Neuron (in vitro differentiated cells): Measurements from ENCODE around the gene AIFM2.
"Not testable (repeated sequence)": the region's sequence is repeated elsewhere in the genome, so short reads cannot be mapped to it uniquely, and the experiment has no call there.

Experiments
- H2AFZ ChIP-seq: one replicate; pipeline ENCODE4 v1.6.1; 2013; ENCODE audit warnings: low read depth, mild to moderate bottlenecking, inconsistent platforms, low read length, moderate library complexity
- H3K27me3 ChIP-seq: one replicate; pipeline ENCODE4 v1.6.1; 2013; ENCODE audit warnings: low read length; ENCODE audit not compliant: insufficient read depth
- H3K36me3 ChIP-seq: one replicate; pipeline ENCODE4 v1.6.1; 2013; ENCODE audit warnings: low read length; ENCODE audit not compliant: insufficient read depth
- H3K4me1 ChIP-seq: one replicate; pipeline ENCODE4 v1.6.1; 2013; ENCODE audit warnings: low read length; ENCODE audit not compliant: insufficient read depth
- H3K4me3 ChIP-seq: 2 replicates; pipeline ENCODE4 v1.5.1; 2013; ENCODE audit warnings: mild to moderate bottlenecking, low read length, moderate library complexity
- H3K9me3 ChIP-seq: one replicate; pipeline ENCODE4 v1.6.1; 2013; ENCODE audit warnings: low read length

Gene AIFM2

DNA sequence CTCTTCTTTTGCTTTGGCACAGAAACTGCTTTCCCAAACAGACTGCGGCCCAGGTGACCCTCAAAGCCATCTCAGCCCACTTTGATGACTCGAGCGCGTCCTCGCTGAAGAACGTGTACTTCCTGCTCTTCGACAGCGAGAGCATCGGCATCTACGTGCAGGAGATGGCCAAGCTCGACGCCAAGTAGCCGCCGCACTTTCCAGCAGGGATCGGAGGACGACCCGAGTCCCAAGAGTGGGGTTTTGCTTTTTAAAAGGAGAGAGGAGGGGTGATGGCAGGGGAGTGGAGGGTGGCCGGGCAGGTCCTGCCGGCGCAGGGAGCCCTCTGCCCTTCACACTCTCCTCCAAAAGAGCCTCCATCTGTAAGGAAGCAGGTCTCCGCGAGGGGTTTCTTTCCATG, 21.1 kb downstream of the AIFM2 start:
- Histone ChIP-seq H3K4me1 (no peaks in the 10 kb centered on the region), H3K36me3 (peaks cover 52% of the 10 kb centered on the region), H3K9me3 (no peaks in the 10 kb centered on the region), H3K27me3 (no peaks in the 10 kb centered on the region), H2AFZ (no peak overlapping the region), H3K4me3 (no peak overlapping the region)

DNA sequence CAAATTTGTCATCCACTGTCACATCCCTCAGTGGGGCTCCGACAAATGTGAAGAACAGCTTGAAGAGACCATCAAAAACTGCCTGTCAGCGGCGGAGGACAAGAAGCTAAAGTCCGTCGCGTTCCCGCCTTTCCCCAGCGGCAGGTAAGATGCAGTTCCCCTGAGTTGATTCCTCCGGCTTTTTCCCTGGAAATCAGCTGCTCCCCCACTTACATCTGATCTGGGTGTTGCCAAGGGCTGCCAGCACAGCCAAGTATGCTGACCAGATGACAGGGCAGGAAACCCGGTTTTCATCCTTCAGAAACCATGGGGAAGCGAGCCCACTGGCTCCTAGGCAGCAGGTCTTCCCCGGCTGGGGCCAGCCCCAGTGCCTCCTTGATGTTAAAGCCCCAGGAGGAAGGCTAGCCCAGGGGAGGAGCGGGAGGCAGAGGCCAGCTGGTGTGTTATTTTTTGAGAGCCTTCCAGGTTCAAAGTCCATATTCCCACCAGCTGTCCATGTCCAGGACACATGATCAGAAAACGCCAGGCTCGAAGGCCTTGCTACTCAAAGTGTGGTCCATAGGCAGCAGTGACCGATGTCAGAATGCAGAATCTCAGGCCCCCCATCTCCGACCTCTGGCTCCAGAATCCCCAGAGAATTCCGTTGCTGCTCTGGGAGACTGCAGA, 23.4 kb downstream of the AIFM2 start:
- Histone ChIP-seq H3K4me3 (no peak overlapping the region), H3K27me3 (no peaks in the 10 kb centered on the region), H3K9me3 (no peaks in the 10 kb centered on the region), H3K4me1 (peaks cover 4% of the 10 kb centered on the region), H3K36me3 (peaks cover 61% of the 10 kb centered on the region), H2AFZ (no peak overlapping the region)

DNA sequence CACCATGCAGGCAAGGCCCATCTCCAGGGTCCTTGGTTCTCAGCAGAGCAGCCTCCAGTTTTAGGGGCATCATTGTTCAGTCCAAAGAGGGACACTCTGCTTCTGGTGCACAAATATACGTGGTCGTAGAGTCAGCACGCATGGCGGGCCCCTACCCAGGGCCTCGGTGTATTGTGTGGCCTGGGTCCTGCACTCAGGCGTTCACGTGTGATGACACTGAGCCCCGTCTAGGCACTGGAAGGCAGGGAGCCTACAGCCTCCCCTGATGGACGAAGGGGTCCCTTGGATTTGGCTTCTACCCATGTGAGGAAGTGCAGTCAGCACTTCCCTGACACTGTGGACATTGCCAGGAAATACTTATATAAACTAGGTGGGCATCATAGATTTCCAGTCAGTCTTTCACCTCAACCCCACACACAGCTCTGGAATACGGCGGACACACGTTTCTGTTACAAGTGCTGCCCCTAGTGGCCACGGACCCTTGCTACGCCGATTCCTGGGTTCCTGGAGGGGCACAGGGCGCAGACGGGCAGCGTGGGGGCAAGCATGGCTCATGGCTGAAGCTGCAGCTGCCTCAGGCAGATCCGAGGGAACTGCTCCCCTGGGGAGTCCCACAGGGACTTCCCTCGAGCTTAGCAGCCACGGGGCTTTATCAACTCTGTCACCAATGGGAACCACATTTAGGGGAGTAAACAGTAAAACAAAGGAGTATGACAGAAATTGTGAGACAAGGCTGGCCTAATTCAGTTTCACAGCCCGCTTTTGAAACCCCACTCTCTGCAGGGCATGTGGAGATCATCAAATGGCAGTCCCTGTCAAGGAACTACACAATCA, 25.4 kb downstream of the AIFM2 start:
- H3K36me3 ChIP-seq, result peaks cover 68% of the 10 kb centered on the region
- H3K9me3 ChIP-seq, result no peaks in the 10 kb centered on the region
- H2AFZ ChIP-seq, result no peak overlapping the region
- no peaks in the 10 kb centered on the region for H3K27me3 ChIP-seq
- peaks cover 4% of the 10 kb centered on the region for H3K4me1 ChIP-seq
- H3K4me3 ChIP-seq, result no peak overlapping the region

DNA sequence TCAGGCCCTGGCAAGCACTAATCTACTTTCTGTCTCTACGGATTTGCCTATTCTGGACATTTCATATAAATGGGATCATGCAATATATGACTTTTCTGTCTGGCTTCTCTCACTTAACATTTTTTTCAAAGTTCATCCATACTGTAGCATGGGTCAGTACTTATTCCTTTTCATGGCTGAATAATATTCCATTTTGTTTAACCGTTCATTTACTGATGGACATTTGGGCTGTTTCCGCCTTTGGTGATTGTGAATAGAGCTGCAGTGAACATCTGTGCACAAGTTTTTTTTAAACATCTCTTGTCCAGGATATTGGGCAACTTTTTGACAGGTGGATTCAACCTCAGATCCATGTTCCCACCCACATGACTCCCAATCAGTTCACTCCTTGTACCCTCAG, 31.0 kb downstream of the AIFM2 start:
- H3K4me3 ChIP-seq, result no peak overlapping the region
- no peaks in the 10 kb centered on the region for H3K27me3 ChIP-seq
- H3K4me1 ChIP-seq, result peaks cover 4% of the 10 kb centered on the region
- peaks cover 80% of the 10 kb centered on the region for H3K36me3 ChIP-seq
- H3K9me3 ChIP-seq, result no peaks in the 10 kb centered on the region
- no peak overlapping the region for H2AFZ ChIP-seq

DNA sequence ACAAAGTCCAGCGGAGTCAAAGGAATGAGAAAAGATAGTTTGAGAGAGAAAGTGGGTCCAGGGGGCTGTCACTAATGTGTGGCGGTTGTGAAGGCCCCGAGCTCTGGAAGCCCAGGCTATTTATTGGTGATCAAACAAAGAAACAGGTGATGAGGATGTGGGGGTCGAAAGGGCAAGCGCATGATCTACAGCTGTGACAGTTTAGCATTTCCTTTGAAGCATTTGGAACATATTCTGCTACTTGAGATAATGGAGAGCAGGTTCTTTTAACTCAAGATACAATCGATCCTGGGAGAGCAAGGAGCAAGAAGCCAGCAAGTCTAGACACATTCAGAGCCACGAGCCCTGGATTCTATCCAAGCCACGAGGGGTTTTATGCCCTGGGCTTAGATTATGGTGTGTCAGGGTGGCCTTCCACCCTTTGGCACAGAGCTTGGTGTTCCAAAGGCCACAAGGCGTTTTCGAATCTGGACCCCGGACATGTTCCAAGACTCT, 31.5 kb downstream of the AIFM2 start:
- peaks cover 85% of the 10 kb centered on the region for H3K36me3 ChIP-seq
- not testable (repeated sequence) for H3K4me1 ChIP-seq, H3K27me3 ChIP-seq

DNA sequence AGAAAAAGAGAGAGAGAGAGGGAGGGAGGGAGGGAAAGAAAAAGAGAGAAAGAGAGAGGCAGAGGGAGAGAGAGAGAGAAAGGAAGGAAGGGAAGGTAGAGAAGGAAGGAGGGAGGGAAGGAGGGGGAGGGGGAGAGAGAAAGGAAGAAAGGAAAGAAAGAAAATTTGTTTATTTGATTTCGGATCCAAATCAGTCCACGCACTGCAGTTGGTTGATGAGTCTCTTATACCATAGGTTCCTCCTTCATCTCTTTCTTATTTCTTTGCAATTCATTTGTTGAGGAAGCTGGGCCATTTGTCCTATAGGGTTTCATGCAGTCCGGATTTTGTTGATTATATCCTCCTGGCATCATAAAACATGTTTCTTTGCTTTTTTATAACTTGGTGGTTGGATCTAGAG, 34.4 kb downstream of the AIFM2 start:
- H3K27me3 ChIP-seq, result no peaks in the 10 kb centered on the region
- peaks cover 95% of the 10 kb centered on the region for H3K36me3 ChIP-seq
- H3K4me1 ChIP-seq, result no peaks in the 10 kb centered on the region
- H3K4me3 ChIP-seq, result no peak overlapping the region
- H2AFZ ChIP-seq, result no peak overlapping the region
- H3K9me3 ChIP-seq, result no peaks in the 10 kb centered on the region

More for the DNA sequence above, 31.5 kb downstream of the AIFM2 start:
- H3K9me3 ChIP-seq, H3K4me3 ChIP-seq, H2AFZ ChIP-seq: not testable (repeated sequence)

DNA sequence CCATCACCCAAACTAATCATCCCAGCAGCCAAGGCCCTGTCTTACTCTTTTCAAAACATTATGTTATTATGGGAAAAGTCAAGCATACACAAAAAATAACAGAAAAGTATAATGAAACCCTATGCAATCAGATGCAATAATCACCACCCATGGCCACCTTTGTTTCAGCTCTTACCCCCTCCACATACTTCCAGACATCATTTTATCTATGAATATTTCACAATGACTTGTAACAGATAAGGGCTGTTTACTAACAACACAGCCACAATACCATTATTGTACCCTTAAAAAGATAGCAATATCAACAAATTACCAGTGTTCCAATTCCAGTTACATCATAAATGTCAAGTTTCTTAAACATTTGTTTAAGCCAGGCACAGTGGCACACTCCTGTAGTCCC, 35.2 kb downstream of the AIFM2 start:
- Histone ChIP-seq H3K4me3 (no peak overlapping the region), H3K27me3 (no peaks in the 10 kb centered on the region), H3K4me1 (no peaks in the 10 kb centered on the region), H3K9me3 (no peaks in the 10 kb centered on the region), H3K36me3 (peaks cover 96% of the 10 kb centered on the region), H2AFZ (no peak overlapping the region)

DNA sequence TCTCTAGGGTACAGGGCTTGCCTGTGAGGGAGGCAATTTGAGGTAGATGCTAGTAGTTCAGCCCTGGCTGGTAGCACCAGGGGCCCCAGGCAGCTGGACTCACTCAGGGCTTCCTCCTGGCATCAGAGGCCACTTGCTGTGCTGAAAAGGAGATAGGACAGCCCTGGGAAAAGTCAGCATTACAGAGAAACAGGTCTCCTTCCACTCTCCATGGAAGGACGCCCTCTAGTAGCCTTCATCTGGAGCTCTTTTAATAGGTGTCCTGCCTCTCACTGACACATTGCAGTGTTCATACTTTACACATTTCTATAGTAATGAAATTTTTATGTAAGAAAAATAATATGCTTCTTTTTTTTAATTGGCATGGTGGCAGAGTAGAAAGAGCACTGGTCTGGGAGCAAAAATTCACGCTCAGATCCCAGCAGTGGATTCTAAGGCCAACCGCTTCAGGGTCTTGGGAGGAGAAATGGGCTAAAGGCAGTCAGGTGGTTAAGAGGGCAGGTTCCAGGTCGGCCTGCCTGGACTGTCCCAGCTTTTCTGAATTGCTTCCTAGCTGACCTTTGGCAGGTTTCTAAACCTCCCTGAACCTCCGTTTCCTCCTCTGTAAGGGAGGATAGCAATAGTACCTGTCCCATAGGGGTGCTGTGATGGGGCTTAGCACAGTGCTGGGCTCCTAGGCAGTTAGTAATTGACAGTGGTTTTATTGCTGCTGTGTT, 35.8 kb downstream of the AIFM2 start:
- no peak overlapping the region for H3K4me3 ChIP-seq
- H3K9me3 ChIP-seq, result no peaks in the 10 kb centered on the region
- H3K27me3 ChIP-seq, result no peaks in the 10 kb centered on the region
- no peak overlapping the region for H2AFZ ChIP-seq
- H3K36me3 ChIP-seq, result peaks cover 97% of the 10 kb centered on the region
- no peaks in the 10 kb centered on the region for H3K4me1 ChIP-seq

DNA sequence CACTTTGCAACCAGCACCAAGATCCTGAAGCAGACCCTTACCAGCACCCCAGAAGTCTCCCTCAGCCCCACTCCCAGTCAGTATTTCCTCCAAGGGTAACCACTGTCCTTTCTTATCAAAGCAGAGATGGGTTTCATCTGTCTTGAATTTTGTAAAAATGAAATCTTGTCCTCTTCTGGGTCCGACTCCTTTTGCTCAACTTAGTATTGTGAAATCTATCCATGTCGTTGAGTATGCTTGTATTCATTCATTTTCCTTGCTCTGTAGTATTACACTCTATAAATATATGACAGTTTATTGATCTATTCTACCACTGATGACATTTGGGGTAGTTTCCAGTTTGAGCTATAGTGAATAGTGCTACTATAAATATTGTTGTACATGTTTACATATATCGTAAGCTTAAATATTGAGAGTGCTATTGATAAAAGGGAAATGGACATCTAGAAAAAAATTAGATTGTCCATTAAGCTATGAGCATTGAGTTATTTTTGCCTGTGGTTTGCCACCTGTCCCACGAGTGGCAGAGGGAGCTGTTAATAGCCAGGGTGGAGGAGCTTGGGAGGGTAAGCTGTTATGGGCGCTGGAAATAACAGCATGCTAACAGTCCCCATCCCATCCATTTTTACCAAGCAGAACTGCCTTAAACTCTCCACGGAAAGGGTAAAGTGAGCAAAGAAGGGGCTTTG, 36.5 kb downstream of the AIFM2 start:
- Histone ChIP-seq H3K4me1 (no peaks in the 10 kb centered on the region), H3K36me3 (peaks cover 97% of the 10 kb centered on the region), H3K4me3 (no peak overlapping the region)

DNA sequence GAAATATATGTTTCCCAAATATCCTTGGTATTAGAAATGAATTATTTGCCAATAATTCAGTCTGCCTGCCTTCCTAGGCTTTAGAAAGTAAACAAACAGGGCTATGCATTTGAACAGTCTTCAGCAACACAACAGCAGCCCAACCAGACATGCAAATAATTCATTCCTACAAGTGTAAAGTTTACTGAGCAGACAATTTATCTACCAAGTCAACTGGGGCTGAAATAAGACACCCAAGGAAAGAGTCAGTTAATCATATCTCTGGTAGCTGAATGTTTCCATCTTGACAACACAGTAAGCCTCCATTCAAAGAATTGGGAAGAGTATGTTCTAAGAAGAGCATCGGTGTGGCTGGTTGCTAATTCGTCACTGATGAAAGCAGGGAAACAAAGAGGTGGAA, 38.4 kb downstream of the AIFM2 start:
- no peaks in the 10 kb centered on the region for H3K9me3 ChIP-seq
- H2AFZ ChIP-seq, result no peak overlapping the region
- H3K4me3 ChIP-seq, result no peak overlapping the region
- H3K4me1 ChIP-seq, result no peaks in the 10 kb centered on the region
- no peaks in the 10 kb centered on the region for H3K27me3 ChIP-seq
- peaks cover 94% of the 10 kb centered on the region for H3K36me3 ChIP-seq

More for the DNA sequence above, 36.5 kb downstream of the AIFM2 start:
- H3K9me3 ChIP-seq, result no peaks in the 10 kb centered on the region
- H3K27me3 ChIP-seq, result no peaks in the 10 kb centered on the region
- H2AFZ ChIP-seq, result no peak overlapping the region

DNA sequence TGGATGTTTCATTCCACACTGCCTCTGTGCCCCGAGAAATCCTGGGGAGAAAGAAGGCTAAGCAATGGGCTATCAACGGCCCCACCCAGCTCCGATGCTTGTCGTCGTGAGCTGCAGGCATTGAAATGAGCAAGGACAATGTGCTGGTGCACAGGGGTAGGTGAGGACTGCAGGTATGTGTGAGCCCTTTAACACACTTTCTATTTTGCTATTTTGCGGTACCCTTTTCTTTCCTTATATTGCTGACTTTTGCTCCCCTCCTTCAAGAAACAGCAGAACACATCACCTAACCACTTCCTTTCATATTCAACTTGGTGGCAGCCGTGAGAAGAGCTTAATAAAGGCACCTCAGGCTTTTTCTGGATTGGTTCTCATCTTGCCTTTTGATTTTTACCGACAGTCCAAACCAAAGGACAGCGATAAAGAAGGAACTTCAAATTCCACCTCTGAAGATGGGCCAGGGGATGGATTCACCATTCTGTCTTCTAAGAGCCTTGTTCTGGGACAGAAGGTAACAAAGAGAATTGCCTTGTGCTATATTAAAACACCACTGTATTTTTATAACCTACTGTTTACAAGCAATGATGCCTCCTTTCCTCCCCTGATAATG, 39.2 kb downstream of the AIFM2 start:
- Histone ChIP-seq H3K9me3 (no peaks in the 10 kb centered on the region), H3K36me3 (peaks cover 90% of the 10 kb centered on the region), H3K27me3 (no peaks in the 10 kb centered on the region), H2AFZ (no peak overlapping the region), H3K4me3 (no peak overlapping the region), H3K4me1 (no peaks in the 10 kb centered on the region)

DNA sequence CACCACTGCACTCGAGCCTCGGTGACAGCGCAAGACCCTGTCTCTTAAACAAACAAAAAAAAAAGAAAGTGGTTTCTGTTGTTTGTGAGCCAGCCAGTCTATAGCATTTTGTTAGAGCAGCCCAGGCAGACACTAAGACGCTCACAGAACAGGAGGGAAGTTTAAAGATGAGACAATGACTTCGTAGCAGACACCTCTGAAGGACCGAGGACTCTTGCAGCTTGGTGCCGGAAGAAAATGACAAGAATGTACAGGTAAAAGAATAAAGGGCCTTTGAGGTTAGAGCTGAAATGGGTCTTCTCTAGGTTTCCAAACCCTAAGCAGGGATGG, 40.3 kb downstream of the AIFM2 start:
- H3K4me1 ChIP-seq, result no peaks in the 10 kb centered on the region
- H2AFZ ChIP-seq, result no peak overlapping the region
- H3K4me3 ChIP-seq, result no peak overlapping the region
- H3K36me3 ChIP-seq, result peaks cover 87% of the 10 kb centered on the region
- no peaks in the 10 kb centered on the region for H3K9me3 ChIP-seq
- H3K27me3 ChIP-seq, result no peaks in the 10 kb centered on the region
